ENCODE data around the gene GLI3.

GLI3 gene

DNA sequence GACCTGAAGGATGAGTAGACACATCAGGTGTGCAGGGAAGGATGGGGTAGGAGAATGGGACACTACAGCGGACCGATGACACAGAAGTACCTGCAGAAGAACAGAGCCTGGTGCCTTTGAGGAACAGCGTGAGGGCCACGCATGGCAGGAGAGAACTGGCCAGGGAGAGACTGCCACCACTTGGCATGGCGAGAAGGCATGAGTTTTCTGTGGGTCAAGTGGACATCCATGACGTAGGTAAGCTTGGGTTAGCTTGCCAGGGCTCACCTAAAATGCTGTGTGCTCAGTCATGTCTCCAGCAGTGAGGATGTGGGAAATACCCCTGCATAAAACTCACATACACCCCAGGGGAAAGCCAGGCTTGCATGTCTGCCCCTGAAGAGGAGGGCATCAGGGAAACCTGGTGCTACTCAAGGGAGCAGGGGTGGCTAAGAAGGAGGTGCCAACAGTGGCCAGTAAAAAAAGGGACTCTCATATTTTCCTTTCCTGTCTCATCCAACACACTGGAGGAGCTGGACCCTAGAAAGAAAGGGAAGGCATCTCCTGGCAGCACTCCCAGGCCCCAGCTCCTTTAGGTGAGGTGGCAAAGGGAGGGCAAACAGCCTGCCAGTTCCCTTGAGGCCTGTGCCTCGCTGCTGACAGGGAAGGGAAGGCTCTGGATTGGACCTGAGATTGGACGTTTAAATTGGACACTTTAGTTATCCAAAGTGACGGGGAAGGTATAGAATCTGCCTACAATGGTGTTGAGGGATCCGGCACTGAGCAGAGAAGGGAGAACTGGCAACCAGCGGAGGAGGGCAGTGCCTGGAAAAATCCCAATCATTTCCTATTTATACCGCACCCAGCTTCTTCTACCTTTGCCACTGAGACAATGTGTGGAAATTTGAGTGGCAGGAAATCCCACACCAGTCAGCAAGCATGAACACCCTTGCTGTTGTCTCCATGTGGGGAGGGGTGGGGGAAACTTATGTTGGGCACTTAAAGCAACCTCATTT lies 255.7 kb downstream of the GLI3 start:
- DNase-seq (ENCODE audit: low read depth): no peak

GRCh38 chr7:41979834-41980307 lies 257.1 kb downstream of the GLI3 start:
- peak; percentile 71 for DNase-seq (ENCODE audit: low read depth)
- no peak overlapping the region for H3K4me3 ChIP-seq (ENCODE audit: low read depth, low read length)
- TF ChIP-seq CTCF (conservative IDR thresholded peaks at IDR 0.05; ENCODE audit: low read depth, low read length): peak; percentile 85

More for the DNA sequence above, 255.7 kb downstream of the GLI3 start:
- H3K4me3 ChIP-seq (ENCODE audit: low read depth, low read length): no peak overlapping the region
- no peak for TF ChIP-seq CTCF (conservative IDR thresholded peaks at IDR 0.05; ENCODE audit: low read depth, low read length)

DNA sequence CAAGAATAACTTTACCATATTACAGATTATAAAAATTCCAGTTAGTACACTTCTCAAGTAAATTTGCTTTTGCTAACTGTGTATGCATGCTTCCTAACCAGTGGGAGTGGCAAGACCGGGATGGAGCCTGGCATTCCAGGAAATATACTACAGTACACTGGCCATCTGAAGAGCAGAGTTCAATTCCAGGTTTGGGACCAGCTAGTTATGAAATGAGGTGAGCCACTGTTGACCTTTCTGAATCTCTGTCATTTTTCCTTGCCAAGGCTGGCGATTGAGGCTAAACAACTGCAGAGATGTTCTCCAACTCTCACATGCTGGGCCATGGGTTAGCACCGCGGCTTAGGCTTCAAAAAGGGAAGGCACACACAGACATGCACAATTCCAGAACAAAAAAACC lies 258.2 kb downstream of the GLI3 start:
- no peak overlapping the region for H3K4me3 ChIP-seq (ENCODE audit: low read depth, low read length)
- TF ChIP-seq CTCF (conservative IDR thresholded peaks at IDR 0.05; ENCODE audit: low read depth, low read length): no peak
- DNase-seq (ENCODE audit: low read depth): no peak

GRCh38 chr7:41977661-41978060 lies 259.3 kb downstream of the GLI3 start:
- no peak overlapping the region for H3K4me3 ChIP-seq (ENCODE audit: low read depth, low read length)
- DNase-seq (ENCODE audit: low read depth): no peak
- no peak for TF ChIP-seq CTCF (conservative IDR thresholded peaks at IDR 0.05; ENCODE audit: low read depth, low read length)

GRCh38 chr7:41977151-41977651 lies 259.8 kb downstream of the GLI3 start:
- TF ChIP-seq CTCF (conservative IDR thresholded peaks at IDR 0.05; ENCODE audit: low read depth, low read length): peak; percentile 88
- H3K4me3 ChIP-seq (ENCODE audit: low read depth, low read length): no peak overlapping the region
- peak; percentile 86 for DNase-seq (ENCODE audit: low read depth)

DNA sequence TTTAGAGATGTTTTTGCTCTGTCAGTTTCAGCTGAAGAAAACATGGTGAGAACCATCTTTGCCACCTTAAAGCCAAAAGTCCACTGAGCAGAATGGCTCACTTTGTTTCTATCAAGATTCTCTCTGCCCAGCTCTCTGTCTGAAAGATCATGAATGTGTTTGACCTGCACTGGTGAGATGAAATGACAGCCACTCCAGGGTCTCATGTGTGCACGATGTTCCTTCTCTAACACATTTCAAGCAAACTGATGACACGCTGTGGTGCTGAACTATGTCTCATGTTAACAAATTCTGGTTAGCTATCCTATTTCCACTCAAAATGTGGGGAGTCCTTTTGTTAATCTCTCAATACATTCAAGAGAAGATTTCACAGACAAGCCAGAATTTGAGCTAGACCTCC lies 260.6 kb downstream of the GLI3 start:
- no peak for DNase-seq (ENCODE audit: low read depth)
- TF ChIP-seq CTCF (conservative IDR thresholded peaks at IDR 0.05; ENCODE audit: low read depth, low read length): no peak
- no peak overlapping the region for H3K4me3 ChIP-seq (ENCODE audit: low read depth, low read length)

All from choroid plexus epithelial cell (primary cell).